HG02610 (cell line): ENCODE results near the gene SH3PXD2A.

Source experiments
- ATAC-seq: cut with Tn5 transposase; IDR thresholded peaks from one replicate; pipeline ENCODE4 v1.9.1; 2021; ENCODE audit warnings: mild to moderate bottlenecking, moderate library complexity; ENCODE audit not compliant: unreplicated experiment

Gene SH3PXD2A

GRCh38 chr10:103572347-103573204 is 282.8 kb downstream of the SH3PXD2A start:
- no peak for ATAC-seq

GRCh38 chr10:103571656-103571975 is 283.8 kb downstream of the SH3PXD2A start:
- no peak for ATAC-seq

GRCh38 chr10:103570844-103571655 is 284.3 kb downstream of the SH3PXD2A start:
- no peak for ATAC-seq

- ATAC-seq = no peak
Observed at GRCh38 chr10:103569896-103570295, 285.5 kb downstream of the SH3PXD2A start.

GRCh38 chr10:103568505-103568904 is 286.9 kb downstream of the SH3PXD2A start:
- no peak for ATAC-seq

- ATAC-seq = no peak
Observed at GRCh38 chr10:103566536-103566935, 288.8 kb downstream of the SH3PXD2A start.

- ATAC-seq = no peak
Observed at GRCh38 chr10:103564776-103565520, 290.4 kb downstream of the SH3PXD2A start.

GRCh38 chr10:103564116-103564501 is 291.3 kb downstream of the SH3PXD2A start:
- ATAC-seq = no peak

GRCh38 chr10:103563231-103564115 is 291.9 kb downstream of the SH3PXD2A start:
- no peak for ATAC-seq

GRCh38 chr10:103562383-103562782 is 293.0 kb downstream of the SH3PXD2A start:
- no peak for ATAC-seq

- ATAC-seq = no peak
Observed at GRCh38 chr10:103560886-103561285, 294.5 kb downstream of the SH3PXD2A start.

GRCh38 chr10:103559776-103560175 is 295.6 kb downstream of the SH3PXD2A start:
- no peak for ATAC-seq

GRCh38 chr10:103558911-103559310 is 296.5 kb downstream of the SH3PXD2A start:
- no peak for ATAC-seq

- ATAC-seq = no peak
Observed at GRCh38 chr10:103557455-103557854, 297.9 kb downstream of the SH3PXD2A start.

- no peak for ATAC-seq
Observed at GRCh38 chr10:103556383-103557007, 298.9 kb downstream of the SH3PXD2A start.

- ATAC-seq = no peak
Observed at GRCh38 chr10:103555712-103556111, 299.7 kb downstream of the SH3PXD2A start.

- no peak for ATAC-seq
Observed at GRCh38 chr10:103555325-103555649, 300.1 kb downstream of the SH3PXD2A start.

GRCh38 chr10:103554488-103555324 is 300.7 kb downstream of the SH3PXD2A start:
- no peak for ATAC-seq
